ENCODE measurements around the gene CCDC57.
"Not testable (repeated sequence)": the region's sequence is repeated elsewhere in the genome, so short reads cannot be mapped to it uniquely, and the experiment has no call there.

CCDC57 gene

GRCh38 chr17:82149401-82150099 is 63.1 kb downstream of the CCDC57 start:
- Histone ChIP-seq H3K4me1 (ENCODE audit: control insufficient read depth, insufficient read depth, low read length) (peaks cover 6% of the 10 kb centered on the region), H3K27me3 (replicated peaks; ENCODE audit: control insufficient read depth, insufficient read depth, low read length) (no peaks in the 10 kb centered on the region), H3K9ac (ENCODE audit: low read length) (no peak overlapping the region), H3K9me3 (ENCODE audit: control insufficient read depth, low read length) (no peaks in the 10 kb centered on the region), H3K4me3 (ENCODE audit: low read length) (no peak overlapping the region), H3K36me3 (ENCODE audit: control insufficient read depth, insufficient read depth, low read length, severe bottlenecking) (no peaks in the 10 kb centered on the region)
- DNase-seq (ENCODE audit: low read depth): no peak

DNA sequence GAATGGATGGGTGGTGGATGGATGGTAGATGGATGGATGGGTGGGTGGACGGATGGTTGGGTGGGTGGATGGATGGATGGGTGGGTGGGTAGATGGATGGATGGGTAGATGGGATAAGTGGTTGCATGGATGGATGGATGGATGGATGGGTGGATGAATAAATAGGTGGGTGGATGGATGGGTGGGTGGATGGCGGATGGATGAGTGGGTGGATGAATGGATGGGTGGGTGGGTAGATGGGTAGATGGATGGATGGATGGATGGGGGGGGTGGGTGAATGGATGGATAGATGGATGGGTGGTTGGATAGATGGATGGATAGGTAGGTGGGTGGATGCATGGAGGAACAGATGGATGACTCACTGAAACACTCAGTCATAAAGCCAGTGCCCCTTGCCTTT is 63.6 kb downstream of the CCDC57 start:
- no peak for DNase-seq (ENCODE audit: low read depth)
- no peaks in the 10 kb centered on the region for H3K36me3 ChIP-seq (ENCODE audit: control insufficient read depth, insufficient read depth, low read length, severe bottlenecking)
- H3K4me1 ChIP-seq (ENCODE audit: control insufficient read depth, insufficient read depth, low read length): peaks cover 6% of the 10 kb centered on the region
- no peak overlapping the region for H3K9ac ChIP-seq (ENCODE audit: low read length)
- no peaks in the 10 kb centered on the region for H3K9me3 ChIP-seq (ENCODE audit: control insufficient read depth, low read length)
- H3K27me3 ChIP-seq (replicated peaks; ENCODE audit: control insufficient read depth, insufficient read depth, low read length): no peaks in the 10 kb centered on the region
- H3K4me3 ChIP-seq (ENCODE audit: low read length): no peak overlapping the region

DNA sequence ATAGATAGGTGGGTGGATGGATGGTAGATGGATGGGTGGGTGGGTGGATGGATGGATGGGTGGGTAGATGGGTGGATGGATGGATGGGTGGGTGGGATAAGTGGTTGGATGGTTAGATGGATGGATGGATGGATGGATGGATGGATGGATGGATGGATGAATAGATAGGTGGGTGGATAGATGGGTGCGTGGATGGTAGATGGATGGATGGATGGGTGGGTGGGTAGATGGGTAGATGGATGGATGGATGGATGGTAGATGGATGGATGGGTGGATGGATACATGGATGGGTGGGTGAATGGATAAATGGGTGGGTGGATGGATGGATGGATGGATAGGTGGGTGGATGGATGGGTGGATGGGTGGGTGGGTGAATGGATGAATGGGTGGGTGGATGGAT is 64.6 kb downstream of the CCDC57 start:
- no peak overlapping the region for H3K9ac ChIP-seq (ENCODE audit: low read length)
- H3K4me3 ChIP-seq (ENCODE audit: low read length): no peak overlapping the region
- no peaks in the 10 kb centered on the region for H3K9me3 ChIP-seq (ENCODE audit: control insufficient read depth, low read length)
- no peak for DNase-seq (ENCODE audit: low read depth)
- no peaks in the 10 kb centered on the region for H3K27me3 ChIP-seq (replicated peaks; ENCODE audit: control insufficient read depth, insufficient read depth, low read length)
- H3K4me1 ChIP-seq (ENCODE audit: control insufficient read depth, insufficient read depth, low read length): peaks cover 2% of the 10 kb centered on the region
- H3K36me3 ChIP-seq (ENCODE audit: control insufficient read depth, insufficient read depth, low read length, severe bottlenecking): no peaks in the 10 kb centered on the region

DNA sequence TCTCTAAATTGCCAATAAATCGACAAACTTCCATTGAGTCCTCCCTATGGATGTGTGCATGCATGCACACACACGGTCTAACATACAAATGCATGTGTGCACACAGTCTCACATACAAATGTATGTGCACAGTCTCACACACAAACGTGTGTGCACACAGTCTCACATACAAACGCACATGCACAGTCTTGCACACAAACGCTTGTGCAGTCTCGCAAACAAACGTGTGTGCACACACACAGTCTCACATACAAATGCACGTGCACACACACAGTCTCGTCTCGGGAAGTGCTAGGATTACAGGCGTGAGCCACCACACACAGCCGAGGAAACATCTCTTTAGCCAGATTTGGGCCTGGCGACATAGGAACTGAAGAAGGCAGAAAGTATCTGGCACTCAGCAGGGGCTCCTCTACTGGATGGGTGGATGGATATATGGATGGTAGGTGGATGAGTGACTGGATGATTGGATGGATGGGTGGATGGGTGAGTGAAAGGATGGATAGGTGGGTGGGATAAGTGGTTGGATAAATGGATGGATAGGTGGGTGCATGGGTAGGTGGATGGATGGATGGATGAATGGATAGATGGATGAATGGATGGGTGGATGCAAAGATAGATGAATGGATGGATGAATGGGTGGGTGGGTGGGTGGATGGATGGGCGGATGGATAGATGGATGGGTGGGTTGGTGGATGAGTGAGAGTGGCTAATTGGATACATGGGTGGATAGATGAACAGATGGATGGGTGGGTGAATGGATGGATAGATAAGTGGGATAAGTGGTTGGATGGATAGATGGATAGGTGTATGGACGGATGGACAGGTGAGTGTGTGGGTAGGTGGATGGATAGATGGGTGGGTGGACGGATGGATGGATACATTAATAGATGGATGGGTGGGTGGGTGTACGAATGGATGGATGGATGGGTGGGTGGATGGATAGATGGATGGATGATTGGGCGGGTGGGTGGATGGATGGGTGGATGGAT is 65.7 kb downstream of the CCDC57 start:
- DNase-seq (ENCODE audit: low read depth): no peak
- Histone ChIP-seq H3K36me3 (ENCODE audit: control insufficient read depth, insufficient read depth, low read length, severe bottlenecking) (no peaks in the 10 kb centered on the region), H3K9ac (ENCODE audit: low read length) (no peak overlapping the region), H3K4me3 (ENCODE audit: low read length) (no peak overlapping the region), H3K9me3 (ENCODE audit: control insufficient read depth, low read length) (no peaks in the 10 kb centered on the region), H3K4me1 (ENCODE audit: control insufficient read depth, insufficient read depth, low read length) (peaks cover 1% of the 10 kb centered on the region), H3K27me3 (replicated peaks; ENCODE audit: control insufficient read depth, insufficient read depth, low read length) (no peaks in the 10 kb centered on the region)

GRCh38 chr17:82145550-82146155 is 67.0 kb downstream of the CCDC57 start:
- H3K9me3 ChIP-seq (ENCODE audit: control insufficient read depth, low read length): no peaks in the 10 kb centered on the region
- H3K9ac ChIP-seq (ENCODE audit: low read length): no peak overlapping the region
- no peak for DNase-seq (ENCODE audit: low read depth)
- H3K4me3 ChIP-seq (ENCODE audit: low read length): no peak overlapping the region
- H3K27me3 ChIP-seq (replicated peaks; ENCODE audit: control insufficient read depth, insufficient read depth, low read length): no peaks in the 10 kb centered on the region
- no peaks in the 10 kb centered on the region for H3K36me3 ChIP-seq (ENCODE audit: control insufficient read depth, insufficient read depth, low read length, severe bottlenecking)
- no peaks in the 10 kb centered on the region for H3K4me1 ChIP-seq (ENCODE audit: control insufficient read depth, insufficient read depth, low read length)

DNA sequence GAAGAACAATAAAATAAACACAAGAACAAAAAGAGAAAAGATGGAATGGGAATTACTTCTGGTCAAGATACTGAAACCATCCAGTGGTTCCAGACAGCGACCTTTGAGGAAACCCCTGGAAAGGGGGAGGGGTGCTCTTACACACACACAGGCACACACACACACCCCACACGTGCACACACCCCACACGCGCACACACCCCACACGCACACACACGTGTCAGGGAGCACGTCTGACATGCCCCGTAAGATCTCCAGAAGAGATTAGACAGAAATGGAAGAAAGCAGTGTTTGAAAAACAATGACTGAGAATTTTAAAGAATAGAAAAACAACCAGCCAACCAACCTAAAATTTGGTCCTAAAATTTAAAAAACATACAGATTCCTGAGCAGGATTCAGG is 69.3 kb downstream of the CCDC57 start:
- Histone ChIP-seq H3K27me3 (replicated peaks; ENCODE audit: control insufficient read depth, insufficient read depth, low read length) (no peaks in the 10 kb centered on the region), H3K4me1 (ENCODE audit: control insufficient read depth, insufficient read depth, low read length) (no peaks in the 10 kb centered on the region), H3K4me3 (ENCODE audit: low read length) (no peak overlapping the region), H3K36me3 (ENCODE audit: control insufficient read depth, insufficient read depth, low read length, severe bottlenecking) (no peaks in the 10 kb centered on the region), H3K9me3 (ENCODE audit: control insufficient read depth, low read length) (no peaks in the 10 kb centered on the region), H3K9ac (ENCODE audit: low read length) (no peak overlapping the region)
- no peak for DNase-seq (ENCODE audit: low read depth)

DNA sequence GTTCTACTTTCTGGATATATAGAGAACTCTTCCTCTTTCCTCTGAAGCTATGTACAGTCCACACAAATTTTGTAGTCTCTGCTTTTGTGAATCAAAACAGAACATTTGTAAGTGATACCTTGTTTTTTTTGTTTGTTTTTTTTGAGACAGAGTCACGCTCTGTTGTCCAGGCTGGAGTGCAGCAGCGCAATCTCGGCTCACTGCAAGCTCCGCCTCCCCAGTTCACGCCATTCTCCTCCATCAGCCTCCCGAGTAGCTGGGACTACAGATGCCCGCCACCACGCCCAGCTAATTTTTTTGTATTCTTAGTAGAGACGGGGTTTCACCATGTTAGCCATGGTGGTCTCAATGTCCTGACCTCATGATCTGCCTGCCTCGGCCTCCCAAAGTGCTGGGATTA is 72.7 kb downstream of the CCDC57 start:
- not testable (repeated sequence) for H3K9ac ChIP-seq (ENCODE audit: low read length); H3K27me3 ChIP-seq (replicated peaks; ENCODE audit: control insufficient read depth, insufficient read depth, low read length); DNase-seq (ENCODE audit: low read depth)

DNA sequence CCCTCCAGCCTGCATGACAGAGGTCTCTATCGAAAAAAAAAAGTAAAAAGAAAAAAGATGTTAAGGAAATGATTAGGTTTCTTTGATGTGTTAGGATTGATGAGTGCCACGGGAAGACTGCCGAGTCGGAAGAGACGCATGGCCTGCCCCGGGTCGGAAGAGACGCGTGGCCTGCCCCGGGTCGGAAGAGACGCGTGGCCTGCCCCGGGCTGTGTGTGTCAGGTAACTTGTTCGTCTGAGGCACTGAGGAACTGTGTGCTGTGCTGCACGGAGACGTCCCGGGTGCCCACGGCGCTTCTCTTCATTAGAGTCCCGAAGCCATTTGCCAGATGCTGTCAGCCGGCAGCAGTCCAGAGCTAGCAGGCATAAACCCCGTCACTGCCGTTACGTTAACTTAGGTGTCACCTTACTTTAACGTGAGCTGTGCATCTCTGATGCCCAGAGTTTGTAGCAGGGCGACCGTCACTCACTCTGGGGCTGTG is 74.1 kb downstream of the CCDC57 start:
- Histone ChIP-seq H3K9me3 (ENCODE audit: control insufficient read depth, low read length) (no peaks in the 10 kb centered on the region), H3K4me3 (ENCODE audit: low read length) (no peak overlapping the region), H3K36me3 (ENCODE audit: control insufficient read depth, insufficient read depth, low read length, severe bottlenecking) (no peaks in the 10 kb centered on the region), H3K4me1 (ENCODE audit: control insufficient read depth, insufficient read depth, low read length) (peaks cover 21% of the 10 kb centered on the region), H3K27me3 (replicated peaks; ENCODE audit: control insufficient read depth, insufficient read depth, low read length) (no peaks in the 10 kb centered on the region), H3K9ac (ENCODE audit: low read length) (no peak overlapping the region)
- DNase-seq (ENCODE audit: low read depth): no peak

More for the DNA sequence above, 72.7 kb downstream of the CCDC57 start:
- H3K4me1 ChIP-seq (ENCODE audit: control insufficient read depth, insufficient read depth, low read length); H3K9me3 ChIP-seq (ENCODE audit: control insufficient read depth, low read length); H3K36me3 ChIP-seq (ENCODE audit: control insufficient read depth, insufficient read depth, low read length, severe bottlenecking); H3K4me3 ChIP-seq (ENCODE audit: low read length): not testable (repeated sequence)

- peak overlapping the region; percentile 71 for H3K4me3 ChIP-seq (ENCODE audit: low read length)
- H3K4me1 ChIP-seq (ENCODE audit: control insufficient read depth, insufficient read depth, low read length): peaks cover 42% of the 10 kb centered on the region
- H3K9me3 ChIP-seq (ENCODE audit: control insufficient read depth, low read length): no peaks in the 10 kb centered on the region
Measured at GRCh38 chr17:82134101-82134500, 78.5 kb downstream of the CCDC57 start.

DNA sequence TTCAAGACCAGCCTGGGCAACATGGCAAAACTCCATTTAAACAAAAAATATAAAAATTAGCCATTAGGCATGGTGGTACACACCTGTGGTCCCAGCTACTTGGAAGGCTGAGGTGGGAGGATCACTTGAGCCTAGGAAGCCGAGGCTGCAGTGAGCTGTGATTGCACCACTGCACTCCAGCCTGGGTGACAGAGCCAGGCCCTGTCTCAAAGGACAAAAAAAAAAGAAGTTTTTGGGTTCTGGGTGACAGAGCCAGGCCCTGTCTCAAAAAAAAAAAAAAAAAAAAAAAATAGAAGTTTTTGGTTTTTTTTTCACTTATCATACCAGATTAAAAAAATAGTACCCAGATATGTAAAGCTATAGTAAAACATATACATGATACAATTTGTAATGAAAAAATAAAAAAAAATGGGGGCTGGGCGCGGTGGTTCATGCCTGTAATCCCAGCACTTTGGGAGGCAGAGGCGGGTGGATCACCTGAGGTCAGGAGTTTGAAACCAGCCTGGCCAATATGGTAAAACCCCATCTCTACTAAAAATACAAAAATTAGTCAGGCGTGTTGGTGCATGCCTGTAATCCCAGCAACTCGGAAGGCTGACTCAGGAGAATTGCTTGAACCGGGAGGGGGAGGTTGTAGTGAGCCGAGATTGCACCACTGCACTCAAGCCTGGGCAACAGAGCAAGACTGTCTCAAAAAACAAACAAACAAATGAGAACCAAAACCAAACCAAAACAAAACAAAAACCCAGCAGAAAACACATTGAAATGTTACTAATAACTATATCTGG is 79.3 kb downstream of the CCDC57 start:
- not testable (repeated sequence) for H3K9me3 ChIP-seq (ENCODE audit: control insufficient read depth, low read length); H3K27me3 ChIP-seq (replicated peaks; ENCODE audit: control insufficient read depth, insufficient read depth, low read length); H3K36me3 ChIP-seq (ENCODE audit: control insufficient read depth, insufficient read depth, low read length, severe bottlenecking)
- peak overlapping the region; percentile 71 for H3K4me3 ChIP-seq (ENCODE audit: low read length)
- H3K9ac ChIP-seq (ENCODE audit: low read length): peak overlapping the region; percentile 81
- DNase-seq (ENCODE audit: low read depth): peak; percentile 65
- H3K4me1 ChIP-seq (ENCODE audit: control insufficient read depth, insufficient read depth, low read length): peaks cover 42% of the 10 kb centered on the region

More at GRCh38 chr17:82134101-82134500, 78.5 kb downstream of the CCDC57 start:
- peak overlapping the region; percentile 81 for H3K9ac ChIP-seq (ENCODE audit: low read length)
- no peaks in the 10 kb centered on the region for H3K27me3 ChIP-seq (replicated peaks; ENCODE audit: control insufficient read depth, insufficient read depth, low read length)
- H3K36me3 ChIP-seq (ENCODE audit: control insufficient read depth, insufficient read depth, low read length, severe bottlenecking): no peaks in the 10 kb centered on the region
- peak; percentile 49 for DNase-seq (ENCODE audit: low read depth)
